Liver (tissue), 10 donors: Measurements from ENCODE around the gene SH3BP5. TPM values are rescaled to one million over a fixed set of nuclear protein-coding genes. Genes with fewer than 3 reads are reported as not detected.

Experiments used
- DNase-seq: peaks from one replicate; pipeline ENCODE4 v3.0.0-alpha.2; 2017; ENCODE audit warnings: low spot score
- H3K27ac ChIP-seq, 2 donors: one replicate each; pipeline ENCODE4 v1.7.0; 2013; ENCODE audit warnings: inconsistent platforms in 2 of 2, low read length in 2 of 2, control low read depth in 1 of 2, low read depth in 1 of 2, mild to moderate bottlenecking in 1 of 2
- H3K27me3 ChIP-seq, 4 donors: one replicate each; pipeline versions ENCODE4 v1.6.1 to v1.7.0; 2013; ENCODE audit warnings: low read length in 3 of 4, inconsistent platforms in 1 of 4, mild to moderate bottlenecking in 1 of 4, moderate library complexity in 1 of 4; ENCODE audit not compliant: control insufficient read depth in 4 of 4, insufficient read depth in 4 of 4
- H3K36me3 ChIP-seq, 4 donors: one replicate each; pipeline versions ENCODE4 v1.6.1 to v1.7.0; 2013; ENCODE audit warnings: low read length in 3 of 4, mild to moderate bottlenecking in 3 of 4, low read depth in 1 of 4, moderate library complexity in 1 of 4; ENCODE audit not compliant: control insufficient read depth in 4 of 4, insufficient read depth in 3 of 4
- H3K4me1 ChIP-seq, 4 donors: one replicate each; pipeline versions ENCODE4 v1.6.1 to v1.7.0; 2013; ENCODE audit warnings: low read length in 3 of 4, mild to moderate bottlenecking in 3 of 4, moderate library complexity in 1 of 4; ENCODE audit not compliant: control insufficient read depth in 4 of 4, insufficient read depth in 4 of 4
- H3K4me3 ChIP-seq, 3 donors: one replicate each; pipeline versions ENCODE4 v1.6.1 to v1.7.0; 2013; ENCODE audit warnings: low read length in 3 of 3, control low read depth in 1 of 3, low read depth in 1 of 3, mild to moderate bottlenecking in 1 of 3
- H3K9ac ChIP-seq, 2 donors: one replicate each; pipeline ENCODE4 v1.7.0; 2013; ENCODE audit warnings: low read length in 2 of 2, mild to moderate bottlenecking in 2 of 2, moderate library complexity in 2 of 2, control low read depth in 1 of 2, low read depth in 1 of 2
- H3K9me3 ChIP-seq, 4 donors: one replicate each; pipeline versions ENCODE4 v1.6.1 to v1.7.0; 2013; ENCODE audit warnings: low read length in 3 of 4; ENCODE audit not compliant: control insufficient read depth in 4 of 4
- HNF4A ChIP-seq, 2 donors: conservative IDR thresholded peaks; 2 replicates each; pipeline ENCODE4 v1.6.1; 2016; ENCODE audit warnings: antibody characterized with exemption in 2 of 2, mild to moderate bottlenecking in 2 of 2
- NR2F2 ChIP-seq: IDR thresholded peaks from 2 replicates; pipeline ENCODE4 v1.6.1; 2016; ENCODE audit warnings: antibody characterized with exemption
- TAF1 ChIP-seq: conservative IDR thresholded peaks from 2 replicates; pipeline ENCODE4 v1.6.1; 2016; ENCODE audit warnings: antibody characterized with exemption, mild to moderate bottlenecking
- ZBTB33 ChIP-seq: IDR thresholded peaks from 2 replicates; pipeline ENCODE4 v1.6.1; 2016; ENCODE audit warnings: antibody characterized with exemption
- WGBS: extraction: QIAGEN DNeasy Blood & Tissue Kit; methylation state at CpG from one replicate; pipeline ENCODE4 v1.1.7; 2013; 5-methylcytosine and 5-hydroxymethylcytosine counted together
- polyA plus RNA-seq, 2 donors: library from polyadenylated mRNA; stranded (reverse) in 1 of 2; unstranded in 1 of 2; fragments of 200-250 nt in 1 of 2; fragments of >200 nt in 1 of 2; fragmentation: Nextera tagmentation in 1 of 2; extraction: Ambion mirVana in 1 of 2; gene quantifications; one replicate each; pipeline versions ENCODE4 v1.2.1 to v1.2.3, GENCODE V29; 2013 to 2015
- small RNA-seq: library from RNA; depleted of rRNA; stranded (forward); fragments of <200 nt; gene quantifications from one replicate; pipeline ENCODE3, GENCODE V24; 2014
- total RNA-seq, 2 donors: library from RNA; depleted of rRNA; stranded (reverse); fragments of >200 nt; gene quantifications; one replicate each; pipeline ENCODE4 v1.2.3, GENCODE V29; 2014
- TF ChIP-seq, protein P1 (sequence below): IDR thresholded peaks from 2 replicates; pipeline ENCODE4 v1.6.1; 2016; ENCODE audit warnings: antibody characterized with exemption
- donor health status: healthy.
- donor health status: healthy.
- donor health status: healthy.
- donor health status: healthy.
- donor health status: healthy.

SH3BP5 gene
- total and polyA plus RNA-seq, 4 donors, result 3.5 to 17.9 (median 11.8) TPM

DNA sequence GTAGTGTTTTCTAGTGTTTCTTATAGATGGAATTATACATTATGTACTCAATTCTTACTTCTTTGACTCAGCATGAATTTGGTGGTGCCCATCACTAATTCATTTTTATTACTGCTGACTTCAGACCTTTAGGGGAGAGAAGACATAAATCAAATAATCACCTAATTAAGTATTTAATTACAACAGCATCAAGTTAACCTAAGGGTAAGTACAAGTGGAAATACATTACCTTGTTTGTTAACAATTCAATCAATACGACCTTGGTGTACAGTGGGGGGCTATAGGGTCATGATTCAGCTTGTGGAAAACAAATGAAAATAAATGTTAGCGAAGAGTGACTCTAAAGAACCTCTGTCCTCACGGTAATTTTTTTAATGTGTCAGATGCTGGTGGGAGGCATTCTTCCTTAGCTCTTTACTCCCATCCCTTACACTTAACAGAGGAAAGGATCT, 126.9 kb downstream of the SH3BP5 start:
- DNase-seq, result no peak
- H3K27me3 ChIP-seq, result no peaks in the 10 kb centered on the region
- peak overlapping the region; percentile 95 to 99 for H3K9ac ChIP-seq
- TF ChIP-seq, protein P1, sequence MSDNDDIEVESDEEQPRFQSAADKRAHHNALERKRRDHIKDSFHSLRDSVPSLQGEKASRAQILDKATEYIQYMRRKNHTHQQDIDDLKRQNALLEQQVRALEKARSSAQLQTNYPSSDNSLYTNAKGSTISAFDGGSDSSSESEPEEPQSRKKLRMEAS, result peak; percentile 42
- TF ChIP-seq NR2F2 (no peak), ZBTB33 (peak; percentile 9), TAF1 (peak; percentile 75), HNF4A (conservative IDR thresholded peaks at IDR 0.05) (no peak)
- WGBS, result 7% methylated on average over 3 of the region's 3 CpGs
- H3K4me1 ChIP-seq, result peaks cover 5 to 24% (median 7%) of the 10 kb centered on the region in 4 donors
- peak overlapping the region; percentile 96 to 98 for H3K27ac ChIP-seq
- no peaks in the 10 kb centered on the region for H3K9me3 ChIP-seq
- peaks cover 0 to 3% (median under 1%) of the 10 kb centered on the region in 4 donors for H3K36me3 ChIP-seq
- peak overlapping the region; percentile 71 to 83 (median 79) for H3K4me3 ChIP-seq

Small RNA genes lying within 50 kb of the gene (small RNA-seq; reads per million reads assigned to genes)
- gene HMGN2P7 (not detected), gene RNU6-454P (not detected)

Other genes starting within 250 kb of the SH3BP5 start
- gene RBSN, start 233.4 kb downstream of the SH3BP5 start, total RNA-seq, result 10 to 100 TPM; 13.9 to 18.3 TPM
- gene RBSN, start 233.4 kb downstream of the SH3BP5 start, polyA plus RNA-seq, result 1 to 10 TPM; 5.6 to 10.0 TPM
- gene CAPN7, start 126.3 kb downstream of the SH3BP5 start, total RNA-seq, result 10 to 100 TPM; 24.7 to 41.9 TPM
- 10 to 100 TPM in 1 of 2 donors, 1 to 10 TPM in 1; 9.5 to 11.2 TPM for gene CAPN7, start 126.3 kb downstream of the SH3BP5 start, polyA plus RNA-seq
- gene METTL6, start 95.0 kb upstream of the SH3BP5 start, total RNA-seq, result 1 to 10 TPM; 8.7 to 9.1 TPM
- gene METTL6, start 95.0 kb upstream of the SH3BP5 start, polyA plus RNA-seq, result 1 to 10 TPM; 2.0 to 3.1 TPM
- gene EAF1, start 95.0 kb upstream of the SH3BP5 start, total RNA-seq, result 10 to 100 TPM; 12.6 to 15.0 TPM
- 10 to 100 TPM in 1 of 2 donors, 1 to 10 TPM in 1; 4.6 to 10.2 TPM for gene EAF1, start 95.0 kb upstream of the SH3BP5 start, polyA plus RNA-seq
- 1 to 10 TPM in 1 of 2 donors, under 1 TPM in 1; 0.33 to 1.0 TPM for gene COLQ, start 189.1 kb upstream of the SH3BP5 start, total RNA-seq
- gene COLQ, start 189.1 kb upstream of the SH3BP5 start, polyA plus RNA-seq, result 1 to 10 TPM in 1 of 2 donors, under 1 TPM in 1; 0.27 to 2.6 TPM